SIG-M5 (cell line): ENCODE results near the gene CCND1.

Experiments used
- DNase-seq: peaks from one replicate; lab custom pipeline; 2025; lab: John Stamatoyannopoulos, UW

Gene CCND1

GRCh38 chr11:69654001-69654659 is 13.2 kb downstream of the CCND1 start:
- DNase-seq = no peak

GRCh38 chr11:69654660-69655478 is 13.9 kb downstream of the CCND1 start:
- DNase-seq = no peak

GRCh38 chr11:69655479-69656428 is 14.8 kb downstream of the CCND1 start:
- DNase-seq = no peak

- no peak for DNase-seq
Observed at GRCh38 chr11:69656536-69657455, 15.8 kb downstream of the CCND1 start.

- no peak for DNase-seq
Observed at GRCh38 chr11:69657456-69657910, 16.5 kb downstream of the CCND1 start.

- no peak for DNase-seq
Observed at GRCh38 chr11:69657911-69658625, 17.1 kb downstream of the CCND1 start.

- DNase-seq = no peak
Observed at GRCh38 chr11:69658626-69659450, 17.9 kb downstream of the CCND1 start.

GRCh38 chr11:69659591-69659990 is 18.6 kb downstream of the CCND1 start:
- no peak for DNase-seq

- no peak for DNase-seq
Observed at GRCh38 chr11:69660001-69660500, 19.1 kb downstream of the CCND1 start.

- no peak for DNase-seq
Observed at GRCh38 chr11:69661413-69661715, 20.4 kb downstream of the CCND1 start.

GRCh38 chr11:69662021-69662698 is 21.2 kb downstream of the CCND1 start:
- no peak for DNase-seq

GRCh38 chr11:69662806-69663205 is 21.9 kb downstream of the CCND1 start:
- no peak for DNase-seq

GRCh38 chr11:69663326-69663725 is 22.4 kb downstream of the CCND1 start:
- no peak for DNase-seq

- no peak for DNase-seq
Observed at GRCh38 chr11:69664103-69664775, 23.3 kb downstream of the CCND1 start.

GRCh38 chr11:69664901-69665300 is 23.9 kb downstream of the CCND1 start:
- DNase-seq = no peak

GRCh38 chr11:69665669-69666068 is 24.7 kb downstream of the CCND1 start:
- no peak for DNase-seq

- DNase-seq = no peak
Observed at GRCh38 chr11:69666261-69666660, 25.3 kb downstream of the CCND1 start.

GRCh38 chr11:69666752-69667536 is 26.0 kb downstream of the CCND1 start:
- DNase-seq = no peak
